ENCODE measurements around the gene PAX8. TPM values are rescaled to one million over a fixed set of nuclear protein-coding genes. Genes with fewer than 3 reads are reported as not detected.
"Not testable (repeated sequence)": the region's sequence is repeated elsewhere in the genome, so short reads cannot be mapped to it uniquely, and the experiment has no call there.

Gene PAX8
- 5.9 and 11.3 TPM in 2 replicates for total RNA-seq (2014; rRNA removed; shearing (Covaris generic))
- polyA plus RNA-seq (2015; cell fraction: cytosol; rRNA removed): 1.4 and 1.9 TPM in 2 replicates
- polyA plus RNA-seq (2015; cell fraction: nucleus; rRNA removed): 3.0 and 5.7 TPM in 2 replicates

DNA sequence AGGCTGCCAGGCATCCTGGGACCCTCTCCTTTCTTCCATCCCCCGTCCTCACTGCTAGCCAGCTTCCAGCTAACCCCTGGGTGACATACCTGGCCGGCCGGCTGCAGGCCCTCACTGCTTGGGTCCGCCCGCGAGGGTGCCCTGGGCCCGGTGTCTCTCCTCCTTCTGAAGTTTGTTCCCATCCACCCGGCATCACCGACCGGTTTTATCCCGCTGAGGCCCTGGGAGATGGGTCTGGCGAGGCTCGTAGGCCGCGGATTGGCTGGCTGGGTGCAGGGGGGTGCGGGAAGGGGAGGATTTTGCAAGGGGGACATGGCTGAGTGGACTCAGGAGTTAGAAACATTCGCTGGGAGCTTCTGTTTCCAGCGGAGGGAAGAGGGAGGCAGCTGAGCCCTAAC is at the start of gene PAX8:
Gene PAX8 (minus strand): TSS at position 180 of the 398 bp plus-strand sequence. CDS start 527 bp downstream, outside the sequence.
- DNase-seq (ENCODE audit: low read depth): no peak

GRCh38 chr2:113328043-113328442 is 49.3 kb upstream of the PAX8 start:
- DNase-seq (ENCODE audit: low read depth): no peak

DNA sequence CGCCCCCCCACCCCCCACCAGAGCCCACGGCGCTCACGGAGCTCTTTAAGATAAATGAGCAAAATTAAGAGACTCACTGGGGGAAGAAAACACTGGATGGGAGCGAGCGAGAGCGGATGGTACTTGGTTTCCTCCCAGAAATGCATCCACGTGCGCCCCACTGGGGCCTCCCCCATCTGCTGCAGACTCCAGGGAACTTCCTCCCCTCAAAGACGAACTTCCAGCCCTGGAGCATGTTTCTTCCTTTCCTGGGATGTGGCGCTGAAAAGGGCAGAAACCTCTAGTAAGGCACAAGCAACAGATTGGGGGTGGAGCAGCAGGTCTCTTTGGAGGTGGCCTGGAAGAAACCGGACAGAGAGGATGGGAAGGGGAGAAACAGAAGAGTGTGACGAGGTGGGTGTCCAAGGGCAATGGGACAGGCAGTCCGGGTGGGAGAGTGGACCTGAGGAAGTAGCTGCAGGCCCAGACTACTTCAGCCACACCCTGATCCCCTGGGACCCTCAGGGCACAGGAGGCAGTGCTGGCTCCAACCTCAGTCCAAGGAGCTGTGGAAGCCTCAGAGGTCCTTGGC is 46.5 kb upstream of the PAX8 start:
- peak; percentile 56 for DNase-seq (ENCODE audit: low read depth)

DNA sequence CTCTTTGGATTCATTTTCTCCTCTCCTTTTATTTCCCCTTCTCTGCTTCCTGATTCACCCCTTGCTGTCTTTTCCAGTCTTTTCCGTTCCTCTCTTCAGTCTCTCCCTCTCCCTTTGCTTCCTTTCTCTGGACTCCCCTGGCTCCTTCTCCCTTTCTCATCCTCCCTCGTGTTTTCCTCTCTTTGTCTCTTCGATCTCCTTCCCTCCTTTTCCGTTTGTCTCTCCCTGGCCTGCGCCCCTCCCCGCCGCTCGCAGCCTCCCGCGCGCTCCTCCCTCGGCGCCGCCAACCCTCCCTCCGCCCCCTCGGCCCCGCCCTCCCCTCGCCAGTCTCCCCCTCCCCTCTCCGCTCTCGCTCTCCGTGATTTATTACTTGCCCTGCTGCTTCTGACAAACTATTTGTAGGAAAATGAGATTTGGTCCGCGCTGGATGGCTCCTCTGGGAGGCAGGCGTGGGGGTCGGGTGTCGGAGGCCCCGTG is 46.0 kb upstream of the PAX8 start:
- DNase-seq (ENCODE audit: low read depth): peak; percentile 76

DNA sequence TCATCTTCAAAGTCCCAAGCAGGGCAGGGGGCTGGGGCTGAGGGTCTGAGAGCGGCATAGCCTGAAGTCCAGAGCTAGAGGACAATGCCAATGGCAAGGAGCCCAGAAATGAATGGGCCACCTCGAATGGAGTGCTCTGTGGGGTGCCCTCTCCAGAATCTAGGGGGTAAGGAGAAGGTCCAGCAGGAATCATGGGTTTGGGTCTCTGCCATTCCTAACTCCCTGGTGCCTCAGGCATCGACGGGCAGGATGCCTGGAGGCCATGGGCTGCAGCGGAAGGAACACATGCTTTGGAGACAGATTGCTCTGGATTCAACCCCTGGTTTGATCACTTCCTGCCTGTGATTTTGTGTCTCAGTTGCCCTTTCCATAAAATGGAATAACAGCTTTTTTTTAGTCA is 44.4 kb upstream of the PAX8 start:
- DNase-seq (ENCODE audit: low read depth): not testable (repeated sequence)

DNA sequence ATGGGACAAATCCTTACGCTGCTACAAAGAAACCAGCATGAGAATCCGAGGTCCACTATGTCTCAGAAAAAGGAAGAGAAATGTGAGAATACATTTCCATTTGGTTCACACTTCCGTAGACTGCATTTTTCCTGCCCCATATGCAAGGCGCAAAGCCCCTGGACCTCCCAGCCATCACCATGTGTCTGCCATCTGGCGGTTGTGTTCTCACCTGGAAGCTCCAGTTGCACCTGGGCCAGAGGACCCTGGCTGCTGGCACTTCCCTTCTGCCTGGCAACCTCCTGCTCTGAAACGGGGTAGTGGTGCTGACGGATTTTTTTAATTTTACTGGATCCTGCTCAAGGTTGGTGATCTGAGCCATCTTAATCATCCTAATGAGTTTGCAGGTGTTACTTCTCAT is 41.4 kb upstream of the PAX8 start:
- DNase-seq (ENCODE audit: low read depth): not testable (repeated sequence)

DNA sequence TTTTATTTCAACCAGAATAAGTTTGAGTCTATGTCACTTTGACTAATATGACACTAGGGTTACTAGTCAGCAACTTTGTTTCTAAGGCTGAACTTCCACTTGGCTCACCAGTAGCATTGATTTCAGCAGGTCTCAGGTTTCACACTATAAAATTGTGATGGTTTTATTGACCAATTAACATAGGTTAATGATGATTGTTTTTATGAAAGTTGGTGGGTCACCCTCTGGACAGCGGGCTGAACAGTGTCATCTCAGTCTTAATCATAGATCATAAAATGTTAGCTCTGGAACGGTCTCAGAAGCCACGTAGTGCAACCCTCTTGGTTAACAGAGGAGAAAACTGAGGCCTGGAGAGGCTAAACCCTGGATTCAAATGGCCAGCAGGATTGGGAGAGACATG is 40.2 kb upstream of the PAX8 start:
- DNase-seq (ENCODE audit: low read depth): not testable (repeated sequence)

DNA sequence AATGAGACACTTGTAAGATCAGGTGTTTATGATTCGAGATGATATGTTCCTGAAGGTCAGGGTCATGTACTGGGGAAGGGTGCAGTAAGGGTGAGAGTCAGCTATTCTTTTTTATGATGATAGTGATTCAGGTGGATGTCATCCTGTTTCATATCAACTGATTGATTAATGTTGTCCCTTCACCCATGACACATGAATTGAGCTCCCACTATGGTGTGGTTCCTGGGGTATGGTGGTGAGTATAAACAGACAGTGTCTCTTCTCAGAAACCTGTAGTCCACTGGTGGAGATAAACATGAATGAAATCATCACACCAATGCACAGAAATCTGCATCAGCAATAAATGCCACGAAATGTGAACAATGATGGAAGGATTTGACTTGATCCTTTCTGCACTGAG is 37.4 kb upstream of the PAX8 start:
- peak; percentile 14 for DNase-seq (ENCODE audit: low read depth)

DNA sequence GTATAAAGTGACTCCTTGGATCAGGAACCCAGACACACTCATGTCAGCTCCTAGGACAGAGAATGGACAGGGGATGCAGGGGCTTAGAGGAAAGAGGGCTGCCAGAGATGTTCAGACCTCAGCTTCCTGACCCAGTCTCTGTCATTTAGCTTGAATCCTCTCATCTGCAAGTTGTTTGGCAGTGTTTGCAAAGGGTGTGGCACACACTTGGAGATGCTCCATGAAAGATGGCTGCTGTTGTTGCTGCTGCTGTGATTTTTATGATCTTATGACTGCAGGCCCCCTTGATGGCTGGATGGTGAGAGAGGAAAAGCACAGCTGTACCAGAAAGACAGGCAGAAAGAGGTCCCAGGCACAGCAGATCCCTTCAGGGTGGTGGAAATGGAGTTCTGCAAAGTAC is 35.9 kb upstream of the PAX8 start:
- DNase-seq (ENCODE audit: low read depth): not testable (repeated sequence)

GRCh38 chr2:113314176-113314575 is 35.5 kb upstream of the PAX8 start:
- not testable (repeated sequence) for DNase-seq (ENCODE audit: low read depth)

- not testable (repeated sequence) for DNase-seq (ENCODE audit: low read depth)
These were observed 33.1 kb upstream of the PAX8 start for GRCh38 chr2:113311781-113312180.

DNA sequence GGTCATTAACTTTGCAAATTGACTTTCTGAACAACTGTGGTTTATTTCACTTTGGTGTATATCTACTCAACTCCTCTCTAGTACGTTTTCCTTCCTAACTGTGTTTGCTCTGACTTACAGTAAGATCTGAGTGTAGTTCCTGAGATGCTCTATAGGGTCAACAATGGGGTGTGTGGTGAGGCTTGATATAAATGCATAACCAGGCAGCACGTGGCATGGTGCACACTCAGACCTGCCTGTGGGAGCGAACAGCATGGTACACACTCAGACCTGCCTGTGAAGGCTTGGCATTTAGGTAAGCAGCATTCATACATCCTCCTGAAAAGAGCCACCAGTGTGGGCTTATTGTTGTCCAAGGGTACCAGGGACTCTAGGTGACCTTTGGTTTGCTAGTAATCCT is 32.5 kb upstream of the PAX8 start:
- DNase-seq (ENCODE audit: low read depth): not testable (repeated sequence)

DNA sequence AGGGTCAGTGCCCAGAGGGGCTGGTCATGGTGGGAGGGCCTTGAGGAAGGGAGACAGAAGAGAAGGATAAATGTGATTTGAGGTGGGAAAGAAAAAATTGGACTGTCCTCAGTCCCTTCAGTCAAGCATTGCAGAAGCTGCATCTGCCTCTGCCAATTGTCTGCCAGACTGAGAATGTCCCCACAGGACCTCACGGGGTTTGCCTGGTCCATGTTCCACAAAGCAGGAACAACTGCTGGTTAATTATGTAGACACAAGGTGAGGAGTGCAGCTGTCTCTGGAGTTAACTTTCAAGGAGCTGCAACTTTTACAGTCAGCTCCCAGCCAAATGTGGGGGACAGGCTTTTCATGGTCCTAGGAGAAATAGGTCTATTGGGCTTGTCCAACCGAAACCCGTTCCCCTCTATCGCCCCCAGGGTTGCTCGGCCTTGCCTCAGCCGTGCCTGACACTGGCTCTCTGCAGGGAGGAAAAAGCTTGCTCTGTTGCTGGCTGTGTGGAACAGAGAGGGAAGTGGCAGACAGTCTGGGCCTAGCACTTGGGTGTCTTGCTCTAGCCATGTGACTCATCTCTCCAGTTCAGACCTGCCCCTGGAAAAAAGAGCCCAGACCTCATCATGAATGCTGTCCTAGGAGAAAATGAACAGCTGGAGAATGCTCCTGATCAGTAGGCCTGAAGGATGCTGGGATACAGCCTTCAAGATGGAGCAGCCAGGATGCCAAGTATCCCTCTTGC is 31.1 kb upstream of the PAX8 start:
- peak; percentile 57 for DNase-seq (ENCODE audit: low read depth)

DNA sequence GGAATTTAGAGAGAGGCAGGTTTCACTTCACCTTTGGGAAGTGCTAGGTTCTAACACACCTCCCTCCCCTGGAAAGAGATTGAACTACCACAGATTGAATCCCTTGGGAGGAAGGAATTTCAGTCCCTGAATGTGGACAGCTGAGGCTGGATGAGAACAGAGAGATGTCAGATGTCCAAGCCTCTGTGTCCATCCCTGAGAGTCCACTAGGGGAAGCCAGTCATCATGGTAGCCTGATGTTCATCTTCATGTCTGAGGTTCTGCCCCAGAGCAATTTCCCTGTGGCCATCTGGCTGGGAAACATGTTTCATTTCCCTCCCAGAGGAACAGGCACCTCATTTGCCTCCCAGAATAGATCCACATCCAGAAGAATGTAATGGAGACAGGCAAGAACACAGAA is 30.1 kb upstream of the PAX8 start:
- DNase-seq (ENCODE audit: low read depth): peak; percentile 15

GRCh38 chr2:113306207-113306606 is 27.5 kb upstream of the PAX8 start:
- not testable (repeated sequence) for DNase-seq (ENCODE audit: low read depth)

DNA sequence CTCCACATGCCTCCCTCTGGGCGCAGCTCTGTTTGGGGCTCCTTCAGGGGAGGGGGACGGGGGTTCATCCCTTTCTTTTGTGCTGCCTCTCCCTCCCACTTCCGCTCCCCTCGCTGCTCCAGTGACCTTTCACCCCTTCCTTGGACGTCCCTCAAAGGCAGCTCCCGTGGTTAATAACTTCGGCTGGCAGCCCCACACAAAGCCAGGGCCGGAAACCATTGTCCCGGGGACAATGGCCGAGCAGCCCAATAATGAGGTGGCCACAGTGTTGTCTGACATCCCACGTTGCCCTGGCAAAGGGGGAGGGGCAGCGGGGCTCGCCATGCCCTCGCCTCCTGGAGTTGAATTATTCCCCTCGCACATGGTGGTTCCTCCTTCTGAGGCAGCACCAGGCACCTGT is 27.0 kb upstream of the PAX8 start:
- DNase-seq (ENCODE audit: low read depth): not testable (repeated sequence)

DNA sequence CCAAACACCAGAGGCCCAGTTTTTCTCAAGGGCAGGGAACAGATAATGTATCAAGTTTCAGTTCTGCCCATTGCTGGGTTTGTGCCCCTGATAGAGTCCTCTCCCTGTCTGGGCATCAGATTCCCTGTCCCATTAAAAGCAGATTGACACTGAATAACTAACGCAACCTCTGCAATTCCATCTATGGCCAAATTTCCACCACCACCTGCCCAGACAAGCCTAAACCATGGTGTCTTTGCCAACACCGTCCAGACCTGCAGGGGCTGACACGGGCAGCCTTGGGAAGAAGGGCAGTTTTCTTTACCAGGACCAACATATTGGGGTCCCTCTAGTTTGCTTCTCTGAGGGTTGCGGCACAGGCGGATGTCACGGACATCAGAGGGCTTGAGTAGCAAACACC is 26.4 kb upstream of the PAX8 start:
- no peak for DNase-seq (ENCODE audit: low read depth)

- no peak for DNase-seq (ENCODE audit: low read depth)
These were observed 26.0 kb upstream of the PAX8 start for GRCh38 chr2:113304702-113305101.

DNA sequence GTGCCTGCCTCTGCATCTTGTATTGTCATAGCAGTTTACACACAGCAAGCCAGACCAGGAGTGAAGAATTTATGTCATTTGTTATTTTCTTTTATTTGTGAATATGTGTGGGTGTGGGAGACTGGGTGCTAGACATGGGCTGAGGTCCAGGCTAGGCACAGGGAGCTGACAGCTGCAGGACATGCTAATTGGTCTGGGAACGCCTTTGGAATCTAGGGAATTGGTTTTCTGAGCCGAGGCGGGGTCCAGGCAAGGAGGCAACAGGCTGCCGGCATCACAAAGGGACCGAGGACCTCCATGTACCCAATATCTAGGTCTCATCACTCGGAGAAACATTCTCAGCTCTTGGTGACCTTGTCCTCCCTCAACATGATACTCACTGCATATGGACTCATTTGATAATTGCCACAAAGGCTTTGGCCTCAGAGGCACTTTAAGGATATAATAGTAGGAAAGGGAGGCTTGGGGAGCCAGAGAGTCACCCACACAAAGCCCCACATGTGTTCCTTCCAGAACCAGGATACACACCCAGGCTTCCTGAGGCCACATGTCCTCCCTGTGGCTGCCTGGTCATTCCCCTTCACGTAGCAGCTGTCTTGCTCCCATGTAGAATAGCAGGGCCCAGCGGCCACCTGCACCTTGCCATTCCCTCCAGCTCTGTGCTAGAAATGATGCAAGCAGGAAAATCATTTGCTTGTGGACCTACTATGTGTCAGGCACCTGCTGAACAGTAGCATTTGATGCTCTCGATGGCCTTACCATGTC is 23.7 kb upstream of the PAX8 start:
- not testable (repeated sequence) for DNase-seq (ENCODE audit: low read depth)

DNA sequence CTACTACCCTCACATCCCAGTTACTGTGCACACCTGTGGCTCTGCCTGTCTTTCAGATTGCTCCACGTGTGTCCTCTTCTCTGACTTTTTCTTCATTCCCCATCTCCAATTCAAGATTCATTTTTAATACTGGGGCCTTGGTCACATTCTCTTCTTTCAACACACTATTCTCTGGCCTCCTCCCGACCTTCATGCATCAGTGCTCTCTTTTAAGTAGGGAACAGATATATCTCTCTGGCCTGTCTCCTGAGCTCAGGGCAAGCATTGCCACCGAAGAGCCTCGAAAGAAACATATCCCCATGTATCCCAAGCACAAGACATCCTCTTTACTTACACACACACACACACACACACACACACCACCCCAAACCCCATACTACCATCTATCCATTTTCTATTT is 21.6 kb upstream of the PAX8 start:
- no peak for DNase-seq (ENCODE audit: low read depth)

DNA sequence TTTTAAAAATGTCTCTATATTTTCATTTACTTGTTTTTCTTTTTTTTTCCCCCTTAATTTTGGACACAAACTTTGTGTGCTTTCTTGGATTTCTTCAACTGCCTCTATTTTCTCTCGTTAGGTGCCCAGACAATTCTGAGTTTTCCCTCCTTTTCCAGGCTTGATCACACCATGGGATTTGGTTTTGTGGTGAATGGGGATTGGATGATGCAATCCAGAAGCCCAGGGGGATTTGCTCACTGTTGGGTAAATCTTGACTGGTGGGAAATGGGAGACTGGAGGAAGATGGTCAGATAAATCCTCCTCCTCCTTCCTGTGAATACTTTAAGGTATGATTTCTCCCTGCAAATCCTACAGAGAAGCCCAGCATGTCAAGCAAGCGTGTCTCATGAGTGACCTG is 19.5 kb upstream of the PAX8 start:
- DNase-seq (ENCODE audit: low read depth): no peak

- not testable (repeated sequence) for DNase-seq (ENCODE audit: low read depth)
These were observed 18.9 kb upstream of the PAX8 start for GRCh38 chr2:113297590-113297989.

Data from HT1080 (cell line).